ENCODE results near the gene SHOC1. TPM values are rescaled to one million over a fixed set of nuclear protein-coding genes. Genes with fewer than 3 reads are reported as not detected.

SHOC1 gene
- polyA plus RNA-seq, 1 experiment, result 0.15 TPM

GRCh38 chr9:111789881-111790280 lies 4.9 kb downstream of the SHOC1 start:
- CTCF ChIA-PET, result no interaction called here
- TF ChIP-seq CTCF (IDR thresholded peaks at IDR 0.05; ENCODE audit: low read depth, low read length), result no peak
- Histone ChIP-seq H3K27me3 (ENCODE audit: control insufficient read depth, insufficient read depth, low read length) (no peaks in the 10 kb centered on the region), H3K27ac (ENCODE audit: low read depth, low read length) (no peak overlapping the region), H3K4me3 (ENCODE audit: low read depth, low read length) (no peak overlapping the region), H3K9me3 (ENCODE audit: control insufficient read depth, insufficient read depth, low read length) (peaks cover 9% of the 10 kb centered on the region)
- POLR2A ChIA-PET, result no interaction called here
- no peak for DNase-seq (ENCODE audit: low read depth, low spot score)

- TF ChIP-seq CTCF (IDR thresholded peaks at IDR 0.05; ENCODE audit: low read depth, low read length), result no peak
- H3K9me3 ChIP-seq (ENCODE audit: control insufficient read depth, insufficient read depth, low read length), result peaks cover 2% of the 10 kb centered on the region; the same call in 1 of the 2 replicates
- no peak overlapping the region for H3K27ac ChIP-seq (ENCODE audit: low read depth, low read length)
- CTCF ChIA-PET, result interaction anchor here (1.0 kb wide), 1 partner anchor 158 kb away, joined by 3 read pairs; no protein-coding TSS in a partner anchor
- no peak overlapping the region for H3K4me3 ChIP-seq (ENCODE audit: low read depth, low read length)
- H3K27me3 ChIP-seq (ENCODE audit: control insufficient read depth, insufficient read depth, low read length), result no peaks in the 10 kb centered on the region
- POLR2A ChIA-PET, result no interaction called here
- no peak for DNase-seq (ENCODE audit: low read depth, low spot score)
These were observed 10.9 kb downstream of the SHOC1 start for GRCh38 chr9:111783857-111784256.

GRCh38 chr9:111783424-111783823 lies 11.3 kb downstream of the SHOC1 start:
- TF ChIP-seq CTCF (IDR thresholded peaks at IDR 0.05; ENCODE audit: low read depth, low read length), result no peak
- POLR2A ChIA-PET, result no interaction called here
- CTCF ChIA-PET, result interaction anchor here (1.0 kb wide), 1 partner anchor 158 kb away, joined by 3 read pairs; no protein-coding TSS in a partner anchor

GRCh38 chr9:111766066-111766465 lies 28.7 kb downstream of the SHOC1 start:
- no peaks in the 10 kb centered on the region for H3K27me3 ChIP-seq (ENCODE audit: control insufficient read depth, insufficient read depth, low read length)
- peaks cover 7% of the 10 kb centered on the region for H3K9me3 ChIP-seq (ENCODE audit: control insufficient read depth, insufficient read depth, low read length)
- CTCF ChIA-PET, result interaction anchor here (0.7 to 3.2 kb wide), 2 partner anchors 309 to 511 kb away, joined by 4 to 14 read pairs; no protein-coding TSS in a partner anchor
- no peak overlapping the region for H3K27ac ChIP-seq (ENCODE audit: low read depth, low read length)
- DNase-seq (ENCODE audit: low read depth, low spot score), result no peak
- TF ChIP-seq CTCF (IDR thresholded peaks at IDR 0.05; ENCODE audit: low read depth, low read length), result no peak
- POLR2A ChIA-PET, result no interaction called here
- H3K4me3 ChIP-seq (ENCODE audit: low read depth, low read length), result no peak overlapping the region

More at GRCh38 chr9:111783424-111783823, 11.3 kb downstream of the SHOC1 start:
- no peak overlapping the region for H3K27ac ChIP-seq (ENCODE audit: low read depth, low read length)
- no peak for DNase-seq (ENCODE audit: low read depth, low spot score)
- no peaks in the 10 kb centered on the region for H3K27me3 ChIP-seq (ENCODE audit: control insufficient read depth, insufficient read depth, low read length)
- H3K4me3 ChIP-seq (ENCODE audit: low read depth, low read length), result no peak overlapping the region
- H3K9me3 ChIP-seq (ENCODE audit: control insufficient read depth, insufficient read depth, low read length), result peaks cover 2% of the 10 kb centered on the region; the same call in 1 of the 2 replicates

- Histone ChIP-seq H3K4me3 (ENCODE audit: low read depth, low read length) (no peak overlapping the region), H3K27ac (ENCODE audit: low read depth, low read length) (no peak overlapping the region), H3K9me3 (ENCODE audit: control insufficient read depth, insufficient read depth, low read length) (peaks cover 4% of the 10 kb centered on the region), H3K27me3 (ENCODE audit: control insufficient read depth, insufficient read depth, low read length) (no peaks in the 10 kb centered on the region)
- POLR2A ChIA-PET, result interaction anchor here (0.7 kb wide), 1 partner anchor 235 kb away, joined by 3 read pairs; no protein-coding TSS in a partner anchor
- TF ChIP-seq CTCF (IDR thresholded peaks at IDR 0.05; ENCODE audit: low read depth, low read length), result no peak
- no peak for DNase-seq (ENCODE audit: low read depth, low spot score)
- CTCF ChIA-PET, result interaction anchor here (9.2 kb wide), 1 partner anchor 313 kb away, joined by 219 read pairs; no protein-coding TSS in a partner anchor
These were observed 32.2 kb downstream of the SHOC1 start for GRCh38 chr9:111762556-111762955.

Measured in AG04450 (cell line).